WTC11 (cell line): ENCODE measurements around the gene CDK6. TPM values are rescaled to one million over a fixed set of nuclear protein-coding genes. Genes with fewer than 3 reads are reported as not detected.

Experiments
- ATAC-seq: fragments of 200-7000 bp; cut with Tn5 transposase; 2 replicates; pipeline ENCODE4 v1.10.0; 2021; ENCODE audit warnings: mild to moderate bottlenecking, moderate library complexity
- CTCF ChIA-PET: fragments of 300-600 bp; sonication (Branson Sonifier 250); formaldehyde crosslinking; loops from one replicate; lab custom pipeline; 2021; ENCODE audit warnings: antibody characterized with exemption; lab: Charles Lee
- POLR2A ChIA-PET: fragments of 350-600 bp; sonication (Branson Sonifier 250); formaldehyde crosslinking; loops from one replicate; lab custom pipeline; 2021; ENCODE audit warnings: antibody characterized with exemption; lab: Charles Lee
- DNase-seq: peaks from one replicate; pipeline ENCODE4 v3.0.0; 2021; ENCODE audit warnings: low spot score
- H3K27ac Mint-ChIP-seq: 2 replicates; pipeline ENCODE4 v1.8.0; 2021; ENCODE audit warnings: mixed read lengths
- H3K27me3 Mint-ChIP-seq: 2 replicates; pipeline ENCODE4 v1.8.0; 2021; ENCODE audit warnings: low read depth, mild to moderate bottlenecking, moderate library complexity, mixed read lengths
- H3K36me3 Mint-ChIP-seq: 2 replicates; pipeline ENCODE4 v1.8.0; 2021; ENCODE audit warnings: mixed read lengths
- H3K4me1 Mint-ChIP-seq: 2 replicates; pipeline ENCODE4 v1.8.0; 2022; ENCODE audit warnings: mixed read lengths
- H3K4me3 Mint-ChIP-seq: 2 replicates; pipeline ENCODE4 v1.8.0; 2021; ENCODE audit warnings: mild to moderate bottlenecking, moderate library complexity, mixed read lengths
- H3K9me3 Mint-ChIP-seq: 2 replicates; pipeline ENCODE4 v1.8.0; 2021; ENCODE audit warnings: mixed read lengths
- AR ChIP-seq: fragments of 250-450 bp; sonication (Bioruptor Pico); IDR thresholded peaks from 2 replicates; pipeline ENCODE4 v1.9.0; 2021; ENCODE audit warnings: mild to moderate bottlenecking
- ATF6 ChIP-seq: sonication (generic); formaldehyde crosslinking; IDR thresholded peaks from 2 replicates; pipeline ENCODE4 v1.8.1; 2023; ENCODE audit warnings: mild to moderate bottlenecking, missing genetic modification reagents
- CREM ChIP-seq: sonication (generic); formaldehyde crosslinking; IDR thresholded peaks from 2 replicates; pipeline ENCODE4 v1.8.1; 2022; ENCODE audit warnings: mild to moderate bottlenecking, missing genetic modification reagents, moderate library complexity
- E2F4 ChIP-seq: sonication (generic); formaldehyde crosslinking; IDR thresholded peaks from 2 replicates; pipeline ENCODE4 v1.8.1; 2022; ENCODE audit warnings: low read depth, mild to moderate bottlenecking, moderate library complexity, missing genetic modification reagents, borderline replicate concordance
- E2F5 ChIP-seq: sonication (generic); formaldehyde crosslinking; IDR thresholded peaks from 2 replicates; pipeline ENCODE4 v1.8.1; 2022; ENCODE audit warnings: mild to moderate bottlenecking, moderate library complexity, missing genetic modification reagents
- ERG ChIP-seq: fragments of 250-450 bp; sonication (Bioruptor Pico); IDR thresholded peaks from 2 replicates; pipeline ENCODE4 v1.8.0; 2021; ENCODE audit warnings: mild to moderate bottlenecking
- GRHL2 ChIP-seq: fragments of 250-450 bp; sonication (Bioruptor Pico); IDR thresholded peaks from 2 replicates; pipeline ENCODE4 v1.8.0; 2022; ENCODE audit warnings: mild to moderate bottlenecking, moderate library complexity; ENCODE audit not compliant: insufficient replicate concordance, severe bottlenecking
- HMGA2 ChIP-seq: fragments of 250-450 bp; sonication (Bioruptor Pico); IDR thresholded peaks from 2 replicates; pipeline ENCODE4 v1.4.0; 2021; ENCODE audit warnings: mild to moderate bottlenecking, moderate library complexity
- HMGXB4 ChIP-seq: sonication (generic); formaldehyde crosslinking; IDR thresholded peaks from 2 replicates; pipeline ENCODE4 v1.8.1; 2023; ENCODE audit warnings: mild to moderate bottlenecking, moderate library complexity, missing genetic modification reagents
- IRF2 ChIP-seq: sonication (generic); formaldehyde crosslinking; IDR thresholded peaks from 2 replicates; pipeline ENCODE4 v1.8.0; 2022; ENCODE audit warnings: low read depth, missing genetic modification reagents, borderline replicate concordance
- JAZF1 ChIP-seq: fragments of 250-450 bp; sonication (Bioruptor Pico); IDR thresholded peaks from 2 replicates; pipeline ENCODE4 v1.9.0; 2021; ENCODE audit warnings: moderate library complexity, mild to moderate bottlenecking, inconsistent platforms
- MXD4 ChIP-seq: fragments of 250-450 bp; sonication (Bioruptor Pico); IDR thresholded peaks from 2 replicates; pipeline ENCODE4 v1.8.0; 2021; ENCODE audit warnings: mild to moderate bottlenecking, moderate library complexity, borderline replicate concordance
- NFATC4 ChIP-seq: fragments of 250-450 bp; sonication (Bioruptor Pico); IDR thresholded peaks from 2 replicates; pipeline ENCODE4 v1.9.0; 2021; ENCODE audit warnings: mild to moderate bottlenecking
- NFYB ChIP-seq: sonication (generic); formaldehyde crosslinking; conservative IDR thresholded peaks from 2 replicates; pipeline ENCODE4 v1.8.0; 2022; ENCODE audit warnings: low read depth, missing genetic modification reagents
- RELA ChIP-seq: sonication (generic); formaldehyde crosslinking; IDR thresholded peaks from 2 replicates; pipeline ENCODE4 v1.8.1; 2022; ENCODE audit warnings: missing genetic modification reagents, mild to moderate bottlenecking, borderline replicate concordance
- RORB ChIP-seq: fragments of 250-450 bp; sonication (Bioruptor Pico); IDR thresholded peaks from 2 replicates; pipeline ENCODE4 v1.9.0; 2021; ENCODE audit warnings: mild to moderate bottlenecking
- TCF7 ChIP-seq: sonication (generic); formaldehyde crosslinking; IDR thresholded peaks from 2 replicates; pipeline ENCODE4 v1.8.0; 2022; ENCODE audit warnings: mild to moderate bottlenecking, low read depth, missing genetic modification reagents, moderate library complexity
- TEAD4 ChIP-seq: sonication (generic); formaldehyde crosslinking; IDR thresholded peaks from 2 replicates; pipeline ENCODE4 v1.8.0; 2022; ENCODE audit warnings: mild to moderate bottlenecking, missing genetic modification reagents
- ZBTB43 ChIP-seq: sonication (generic); formaldehyde crosslinking; IDR thresholded peaks from 2 replicates; pipeline ENCODE4 v1.8.1; 2023; ENCODE audit warnings: mild to moderate bottlenecking, missing genetic modification reagents
- ZNF219 ChIP-seq: sonication (generic); formaldehyde crosslinking; IDR thresholded peaks from 2 replicates; pipeline ENCODE4 v1.8.0; 2023; ENCODE audit warnings: missing genetic modification reagents, mild to moderate bottlenecking, borderline replicate concordance
- ZNF232 ChIP-seq: sonication (generic); formaldehyde crosslinking; IDR thresholded peaks from 2 replicates; pipeline ENCODE4 v1.8.0; 2022; ENCODE audit warnings: mild to moderate bottlenecking, missing genetic modification reagents
- ZNF416 ChIP-seq: fragments of 250-450 bp; sonication (Bioruptor Pico); IDR thresholded peaks from 2 replicates; pipeline ENCODE4 v1.9.0; 2021; ENCODE audit warnings: mild to moderate bottlenecking, inconsistent platforms
- ZSCAN18 ChIP-seq: fragments of 250-450 bp; sonication (Bioruptor Pico); IDR thresholded peaks from 2 replicates; pipeline ENCODE4 v2.1.2; 2022; ENCODE audit warnings: mild to moderate bottlenecking, moderate library complexity
- total RNA-seq: library from RNA; stranded (reverse); gene quantifications from 3 replicates; pipeline ENCODE4 v1.2.3, GENCODE V29; 2021

Gene CDK6
- total RNA-seq, 1 experiment from 2014 or later: 47.2 TPM

GRCh38 chr7:92843034-92843760, 6.8 kb upstream of the CDK6 start (continued):
- TF ChIP-seq RORB (CRISPR knock-in tag) (no peak), TEAD4 (no peak), NFATC4 (CRISPR knock-in tag) (no peak), TCF7 (CRISPR knock-in tag) (no peak), ERG (CRISPR knock-in tag) (no peak)

- peaks cover 18% of the 10 kb centered on the region for H3K27me3 Mint-ChIP-seq
- no peak for ATAC-seq
- no peak overlapping the region for H3K4me3 Mint-ChIP-seq
- DNase-seq: no peak
- TF ChIP-seq CREM (CRISPR knock-in tag) (no peak), TEAD4 (no peak), TCF7 (CRISPR knock-in tag) (no peak), GRHL2 (CRISPR knock-in tag) (no peak), ZNF232 (CRISPR knock-in tag) (no peak), RELA (CRISPR knock-in tag) (no peak), AR (no peak), ZNF416 (CRISPR knock-in tag) (no peak), ZBTB43 (CRISPR knock-in tag) (no peak), JAZF1 (CRISPR knock-in tag) (no peak), ZSCAN18 (CRISPR knock-in tag) (no peak), HMGA2 (no peak), HMGXB4 (CRISPR knock-in tag) (no peak), E2F4 (no peak), MXD4 (CRISPR knock-in tag) (no peak), ZNF219 (no peak), E2F5 (CRISPR knock-in tag) (no peak), IRF2 (CRISPR knock-in tag) (no peak), ATF6 (CRISPR knock-in tag) (no peak), NFYB (CRISPR knock-in tag) (no peak)
- ChIA-PET POLR2A (no interaction called here), CTCF (no interaction called here)
- no peaks in the 10 kb centered on the region for H3K36me3 Mint-ChIP-seq
- H3K27ac Mint-ChIP-seq: no peak overlapping the region
- H3K9me3 Mint-ChIP-seq: 0 out of 2 replicates have a peak, but pooled peaks cover 3% of the 10 kb centered on the region
- H3K4me1 Mint-ChIP-seq: peaks cover 18% of the 10 kb centered on the region
Observed at GRCh38 chr7:92841192-92841591, 4.8 kb upstream of the CDK6 start.
